Cardiac fibroblast (primary cell): ENCODE measurements around the gene IL1RL1.

Experiments used
- DNase-seq, 2 donors: peaks; one replicate each; pipeline versions ENCODE4 v3.0.0 to v3.0.0-alpha.2; 2010; ENCODE audit warnings: low read depth in 2 of 2
- H3K4me3 ChIP-seq, 2 donors: replicated peaks in 1 of 2; 1 replicate in 1 of 2; 2 replicates in 1 of 2; pipeline ENCODE4 v1.5.1; 2011; ENCODE audit warnings: low read depth in 2 of 2, low read length in 2 of 2, mild to moderate bottlenecking in 2 of 2, moderate library complexity in 1 of 2
- TF ChIP-seq, protein P1 (sequence below): IDR thresholded peaks from one replicate; pipeline ENCODE4 v1.5.1; 2011; ENCODE audit warnings: low read depth, mild to moderate bottlenecking, low read length, inconsistent platforms

IL1RL1 gene

DNA sequence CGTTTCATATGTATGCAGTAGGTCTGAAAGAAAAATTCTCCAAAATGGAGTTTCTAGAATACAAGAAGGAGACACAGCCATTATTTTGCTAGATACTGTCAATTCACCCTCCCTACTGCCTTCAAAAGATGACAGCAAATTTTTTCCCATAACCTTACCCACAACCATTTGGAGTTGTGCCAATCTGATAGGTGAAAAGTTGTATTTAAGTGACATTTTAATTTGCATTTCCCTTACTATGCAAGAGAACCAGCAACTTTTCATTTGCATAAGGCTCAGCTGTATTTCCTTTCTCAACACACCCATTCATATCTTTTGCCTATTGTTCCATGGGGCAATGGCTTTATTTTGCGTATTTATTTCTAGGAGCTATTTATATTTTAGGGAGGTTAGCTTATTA, 80.2 kb downstream of the IL1RL1 start:
- no peak overlapping the region for H3K4me3 ChIP-seq
- TF ChIP-seq, protein P1, sequence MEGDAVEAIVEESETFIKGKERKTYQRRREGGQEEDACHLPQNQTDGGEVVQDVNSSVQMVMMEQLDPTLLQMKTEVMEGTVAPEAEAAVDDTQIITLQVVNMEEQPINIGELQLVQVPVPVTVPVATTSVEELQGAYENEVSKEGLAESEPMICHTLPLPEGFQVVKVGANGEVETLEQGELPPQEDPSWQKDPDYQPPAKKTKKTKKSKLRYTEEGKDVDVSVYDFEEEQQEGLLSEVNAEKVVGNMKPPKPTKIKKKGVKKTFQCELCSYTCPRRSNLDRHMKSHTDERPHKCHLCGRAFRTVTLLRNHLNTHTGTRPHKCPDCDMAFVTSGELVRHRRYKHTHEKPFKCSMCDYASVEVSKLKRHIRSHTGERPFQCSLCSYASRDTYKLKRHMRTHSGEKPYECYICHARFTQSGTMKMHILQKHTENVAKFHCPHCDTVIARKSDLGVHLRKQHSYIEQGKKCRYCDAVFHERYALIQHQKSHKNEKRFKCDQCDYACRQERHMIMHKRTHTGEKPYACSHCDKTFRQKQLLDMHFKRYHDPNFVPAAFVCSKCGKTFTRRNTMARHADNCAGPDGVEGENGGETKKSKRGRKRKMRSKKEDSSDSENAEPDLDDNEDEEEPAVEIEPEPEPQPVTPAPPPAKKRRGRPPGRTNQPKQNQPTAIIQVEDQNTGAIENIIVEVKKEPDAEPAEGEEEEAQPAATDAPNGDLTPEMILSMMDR: no peak
- no peak for DNase-seq

- no peak for DNase-seq
- no peak overlapping the region for H3K4me3 ChIP-seq
- TF ChIP-seq, protein P1: no peak
Measured at GRCh38 chr2:102392096-102392495, 80.7 kb downstream of the IL1RL1 start.

DNA sequence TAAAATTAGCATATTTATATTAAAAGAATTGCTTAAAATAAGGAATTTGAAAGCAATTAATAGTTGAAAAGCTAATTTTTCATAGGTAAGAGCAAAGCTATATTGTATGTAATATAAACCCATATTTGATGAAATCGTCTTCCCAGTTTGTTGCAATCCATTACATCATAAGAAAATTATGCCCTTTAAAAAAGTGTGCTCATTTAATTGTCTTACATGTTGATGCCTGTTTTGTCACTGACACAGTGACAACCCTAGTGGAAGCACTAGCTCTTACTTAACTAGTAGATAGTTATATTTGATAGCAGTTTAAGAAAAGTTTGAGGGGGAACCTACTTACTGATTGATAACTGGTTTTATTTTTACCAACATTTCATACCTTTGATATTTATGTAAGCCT, 81.6 kb downstream of the IL1RL1 start:
- TF ChIP-seq, protein P1: no peak
- no peak overlapping the region for H3K4me3 ChIP-seq
- DNase-seq: no peak

- TF ChIP-seq, protein P1: no peak
- DNase-seq: no peak
- no peak overlapping the region for H3K4me3 ChIP-seq
Measured at GRCh38 chr2:102396012-102396411, 84.6 kb downstream of the IL1RL1 start.

GRCh38 chr2:102397209-102397608, 85.8 kb downstream of the IL1RL1 start:
- no peak overlapping the region for H3K4me3 ChIP-seq
- no peak for DNase-seq
- TF ChIP-seq, protein P1: no peak

GRCh38 chr2:102399499-102400141, 88.3 kb downstream of the IL1RL1 start:
- no peak overlapping the region for H3K4me3 ChIP-seq
- no peak for DNase-seq
- TF ChIP-seq, protein P1: no peak

DNA sequence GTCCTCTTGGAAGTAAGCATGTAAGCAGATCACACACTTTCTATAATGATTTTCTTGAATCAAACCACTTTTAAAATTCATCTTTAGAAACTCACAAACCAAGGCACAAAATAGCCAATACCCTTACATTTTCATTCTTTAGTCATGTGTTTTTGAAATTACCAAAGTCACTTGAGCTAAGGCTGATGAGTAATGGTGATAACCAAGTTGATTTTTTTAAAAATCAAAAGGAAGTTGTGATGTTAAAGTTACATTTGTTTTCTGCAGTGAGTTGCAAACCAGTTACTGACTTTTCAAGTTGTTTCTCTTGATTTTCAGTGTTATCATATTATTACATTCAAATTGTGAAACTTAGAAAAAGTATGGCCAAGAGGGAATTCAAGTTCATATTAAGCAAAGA, 90.1 kb downstream of the IL1RL1 start:
- TF ChIP-seq, protein P1: no peak
- DNase-seq: peak in 1 of 2 donors; percentile 8
- H3K4me3 ChIP-seq: no peak overlapping the region
